Measurements from ENCODE around the gene ITGAD.

- TF ChIP-seq, protein P1, sequence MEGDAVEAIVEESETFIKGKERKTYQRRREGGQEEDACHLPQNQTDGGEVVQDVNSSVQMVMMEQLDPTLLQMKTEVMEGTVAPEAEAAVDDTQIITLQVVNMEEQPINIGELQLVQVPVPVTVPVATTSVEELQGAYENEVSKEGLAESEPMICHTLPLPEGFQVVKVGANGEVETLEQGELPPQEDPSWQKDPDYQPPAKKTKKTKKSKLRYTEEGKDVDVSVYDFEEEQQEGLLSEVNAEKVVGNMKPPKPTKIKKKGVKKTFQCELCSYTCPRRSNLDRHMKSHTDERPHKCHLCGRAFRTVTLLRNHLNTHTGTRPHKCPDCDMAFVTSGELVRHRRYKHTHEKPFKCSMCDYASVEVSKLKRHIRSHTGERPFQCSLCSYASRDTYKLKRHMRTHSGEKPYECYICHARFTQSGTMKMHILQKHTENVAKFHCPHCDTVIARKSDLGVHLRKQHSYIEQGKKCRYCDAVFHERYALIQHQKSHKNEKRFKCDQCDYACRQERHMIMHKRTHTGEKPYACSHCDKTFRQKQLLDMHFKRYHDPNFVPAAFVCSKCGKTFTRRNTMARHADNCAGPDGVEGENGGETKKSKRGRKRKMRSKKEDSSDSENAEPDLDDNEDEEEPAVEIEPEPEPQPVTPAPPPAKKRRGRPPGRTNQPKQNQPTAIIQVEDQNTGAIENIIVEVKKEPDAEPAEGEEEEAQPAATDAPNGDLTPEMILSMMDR (IDR thresholded peaks at IDR 0.05; ENCODE audit: low read depth, low read length, missing input control), result no peak
- no peak for TF ChIP-seq RAD21 (IDR thresholded peaks at IDR 0.05)
- TF ChIP-seq EGR1 (IDR thresholded peaks at IDR 0.05; ENCODE audit: low read depth in 2 of 2), result no peak
- no peak for TF ChIP-seq ZBTB33 (IDR thresholded peaks at IDR 0.05)
- TF ChIP-seq HNF4G (IDR thresholded peaks at IDR 0.05), result no peak
- no peak for TF ChIP-seq GABPA (IDR thresholded peaks at IDR 0.05 in 1 of 2, conservative IDR thresholded peaks at IDR 0.05 in 1 of 2)
- no peak for TF ChIP-seq SP1 (IDR thresholded peaks at IDR 0.05)
- TF ChIP-seq YY1 (IDR thresholded peaks at IDR 0.05), result no peak
These were observed 82.8 kb downstream of the ITGAD start for GRCh38 chr16:31475946-31476302.
